Natural killer cell (primary cell): Measurements from ENCODE around the gene PRTN3. TPM values are rescaled to one million over a fixed set of nuclear protein-coding genes. Genes with fewer than 3 reads are reported as not detected.

Source experiments
- ATAC-seq, 3 donors: fragments of 150-1000 bp in 2 of 3; fragments of 200-7000 bp in 1 of 3; cut with Tn5 transposase; 1 replicate in 1 of 3; 2 replicates in 2 of 3; pipeline ENCODE4 v1.10.0; 2021; ENCODE audit warnings: mild to moderate bottlenecking in 2 of 3, moderate library complexity in 2 of 3
- DNase-seq, 2 donors: peaks; one replicate each; pipeline versions ENCODE4 v3.0.0 to v3.0.0-alpha.2; 2013 to 2021; ENCODE audit warnings: mixed read lengths in 1 of 2
- H3K27ac ChIP-seq: one replicate; pipeline ENCODE4 v1.5.1; 2013; ENCODE audit warnings: mild to moderate bottlenecking, low read length
- H3K27me3 ChIP-seq: one replicate; pipeline ENCODE4 v1.6.1; 2013; ENCODE audit warnings: low read length; ENCODE audit not compliant: control insufficient read depth, insufficient read depth
- H3K36me3 ChIP-seq: one replicate; pipeline ENCODE4 v1.6.1; 2013; ENCODE audit warnings: low read length; ENCODE audit not compliant: control insufficient read depth, insufficient read depth
- H3K4me1 ChIP-seq: one replicate; pipeline ENCODE4 v1.6.1; 2013; ENCODE audit warnings: low read length; ENCODE audit not compliant: control insufficient read depth, insufficient read depth
- H3K4me3 ChIP-seq: one replicate; pipeline ENCODE4 v1.5.1; 2013; ENCODE audit warnings: low read length
- H3K9me3 ChIP-seq: one replicate; pipeline ENCODE4 v1.6.1; 2013; ENCODE audit warnings: low read length; ENCODE audit not compliant: control insufficient read depth, insufficient read depth
- H3K27ac Mint-ChIP-seq, 2 donors: one replicate each; pipeline ENCODE4 v1.8.0; 2022; ENCODE audit warnings: mild to moderate bottlenecking in 2 of 2, mixed read lengths in 2 of 2, moderate library complexity in 1 of 2
- H3K27me3 Mint-ChIP-seq, 2 donors: one replicate each; pipeline ENCODE4 v1.8.0; 2022; ENCODE audit warnings: low read depth in 2 of 2, mixed read lengths in 2 of 2
- H3K36me3 Mint-ChIP-seq: one replicate; pipeline ENCODE4 v1.8.0; 2022; ENCODE audit warnings: mixed read lengths
- H3K4me1 Mint-ChIP-seq, 2 donors: one replicate each; pipeline ENCODE4 v1.8.0; 2022; ENCODE audit warnings: mixed read lengths in 2 of 2
- H3K4me3 Mint-ChIP-seq: one replicate; pipeline ENCODE4 v1.8.0; 2022; ENCODE audit warnings: mild to moderate bottlenecking, moderate library complexity, mixed read lengths
- H3K9me3 Mint-ChIP-seq, 2 donors: one replicate each; pipeline ENCODE4 v1.8.0; 2022; ENCODE audit warnings: mixed read lengths in 2 of 2
- CTCF ChIP-seq: fragments of 200-600 bp; IDR thresholded peaks from one replicate; pipeline ENCODE4 v1.8.0; 2022; ENCODE audit warnings: antibody characterized with exemption
- WGBS: methylation state at CpG from one replicate; pipeline ENCODE4 v1.1.7; 2013; ENCODE audit warnings: missing lambda C conversion rate; ENCODE audit not compliant: insufficient coverage; 5-methylcytosine and 5-hydroxymethylcytosine counted together
- intact Hi-C: fragments of 100-400 bp; cut with micrococcal nuclease; formaldehyde crosslinking; loops from one replicate; pipeline ENCODE4 v1.14.2; 2022
- total RNA-seq, 4 donors: library from RNA; stranded (reverse); fragments of 120-200 nt in 1 of 4; gene quantifications; one replicate each; pipeline versions ENCODE4 v1.2.3 to v1.2.4, GENCODE V29; 2013 to 2022

PRTN3 gene
- total RNA-seq, 3 donors from 2014 or later (not counting 1 experiment from before 2014, with no cell fraction given), result 0.36 to 0.73 TPM; not detected in 1

DNA sequence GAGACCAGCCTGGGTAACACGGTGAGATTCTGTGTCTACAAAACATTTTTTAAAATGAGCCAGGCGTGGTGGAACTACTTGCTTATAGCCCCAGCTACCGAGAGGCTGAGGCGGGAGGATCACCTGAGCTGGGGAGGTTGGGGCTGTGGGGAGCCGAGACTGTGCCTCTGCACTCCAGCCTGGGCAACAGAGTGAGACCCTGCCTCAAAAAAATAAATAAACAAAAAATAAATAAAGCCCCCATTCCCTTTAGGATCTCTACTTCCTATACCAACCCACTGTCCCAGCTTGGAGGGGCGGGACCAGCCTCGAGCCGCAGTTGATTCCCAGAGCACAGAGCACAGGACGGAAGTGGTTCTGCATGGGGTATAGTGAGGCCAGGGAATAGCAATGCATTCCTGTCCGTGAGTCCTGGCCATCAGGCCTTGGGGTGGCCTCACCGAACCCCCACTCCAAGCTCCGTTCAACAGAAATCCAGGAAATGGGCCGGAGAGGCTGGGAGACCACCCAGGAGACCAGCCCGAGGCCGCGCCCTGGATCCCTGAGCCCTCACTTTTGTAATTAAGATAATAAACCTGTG lies 48.4 kb upstream of the PRTN3 start:
- DNase-seq (no peak), ATAC-seq (no peak)
- no peak overlapping the region for H3K4me3 ChIP-seq
- H3K9me3 ChIP-seq, result no peaks in the 10 kb centered on the region
- no peaks in the 10 kb centered on the region for H3K27me3 Mint-ChIP-seq
- H3K4me1 ChIP-seq, result peaks cover 12% of the 10 kb centered on the region
- peaks cover 6 to 15% of the 10 kb centered on the region in 2 donors for H3K4me1 Mint-ChIP-seq
- no peaks in the 10 kb centered on the region for H3K36me3 Mint-ChIP-seq
- H3K36me3 ChIP-seq, result no peaks in the 10 kb centered on the region
- H3K9me3 Mint-ChIP-seq, result no peaks in the 10 kb centered on the region
- intact Hi-C loops, result no loop called here
- H3K4me3 Mint-ChIP-seq, result no peak overlapping the region
- no peak for TF ChIP-seq CTCF
- no peaks in the 10 kb centered on the region for H3K27me3 ChIP-seq
- no peak overlapping the region for H3K27ac Mint-ChIP-seq
- H3K27ac ChIP-seq, result no peak overlapping the region
- 94% methylated on average over 15 of the region's 16 CpGs for WGBS

DNA sequence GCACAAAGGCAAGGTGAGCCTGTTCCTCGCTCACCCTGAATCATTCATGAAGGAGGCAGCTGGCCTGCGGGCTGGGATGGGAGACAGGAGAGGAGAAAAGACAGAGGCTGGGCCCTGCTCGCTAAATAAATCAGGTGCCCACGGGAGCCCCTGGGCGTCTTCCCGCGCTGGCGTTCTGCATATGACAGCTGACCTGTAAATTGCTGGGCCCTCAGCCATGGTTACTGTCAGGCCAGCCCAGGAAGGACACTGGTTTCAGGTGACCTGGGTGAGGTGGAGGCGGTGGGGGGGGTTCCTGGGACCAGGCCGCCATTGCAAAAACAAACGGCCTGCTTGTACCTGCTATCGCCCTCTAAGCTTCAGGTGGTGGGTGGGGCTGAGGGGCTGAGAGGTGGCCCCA lies 47.0 kb upstream of the PRTN3 start:
- Histone ChIP-seq H3K4me3 (no peak overlapping the region), H3K9me3 (no peaks in the 10 kb centered on the region), H3K36me3 (no peaks in the 10 kb centered on the region), H3K4me1 (peaks cover 20% of the 10 kb centered on the region), H3K27ac (no peak overlapping the region), H3K27me3 (no peaks in the 10 kb centered on the region)
- H3K27me3 Mint-ChIP-seq, result no peaks in the 10 kb centered on the region
- no peak overlapping the region for H3K27ac Mint-ChIP-seq
- H3K4me1 Mint-ChIP-seq, result peaks cover 13 to 19% of the 10 kb centered on the region in 2 donors
- no peaks in the 10 kb centered on the region for H3K9me3 Mint-ChIP-seq
- no peaks in the 10 kb centered on the region for H3K36me3 Mint-ChIP-seq
- ATAC-seq (no peak), DNase-seq (peak in 1 of 2 donors; percentile 11)
- H3K4me3 Mint-ChIP-seq, result peak overlapping the region; percentile 43
- intact Hi-C loops, result no loop called here
- no peak for TF ChIP-seq CTCF
- WGBS, result 97% methylated on average over 12 of the region's 12 CpGs

GRCh38 chr19:795073-795611 lies 45.7 kb upstream of the PRTN3 start:
- H3K4me3 Mint-ChIP-seq, result no peak overlapping the region
- H3K27ac Mint-ChIP-seq, result no peak overlapping the region
- no peaks in the 10 kb centered on the region for H3K27me3 Mint-ChIP-seq
- H3K36me3 Mint-ChIP-seq, result no peaks in the 10 kb centered on the region
- ATAC-seq (no peak), DNase-seq (peak in 1 of 2 donors; percentile 20)
- no peaks in the 10 kb centered on the region for H3K9me3 ChIP-seq
- H3K4me1 Mint-ChIP-seq, result peaks cover 26 to 27% of the 10 kb centered on the region in 2 donors
- TF ChIP-seq CTCF, result no peak
- H3K36me3 ChIP-seq, result peaks cover 1% of the 10 kb centered on the region
- WGBS, result 97% methylated on average over 28 of the region's 28 CpGs
- intact Hi-C loops, result loop anchor here (5.0 kb wide), 1 partner anchor 133 kb away; the partner anchor contains the start of gene RNF126
- H3K27me3 ChIP-seq, result no peaks in the 10 kb centered on the region
- no peaks in the 10 kb centered on the region for H3K9me3 Mint-ChIP-seq
- H3K4me3 ChIP-seq, result no peak overlapping the region
- no peak overlapping the region for H3K27ac ChIP-seq
- H3K4me1 ChIP-seq, result peaks cover 29% of the 10 kb centered on the region
